GM12878 (cell line): Measurements from ENCODE around the gene ITPR2. TPM values are rescaled to one million over a fixed set of nuclear protein-coding genes. Genes with fewer than 3 reads are reported as not detected.

Source experiments
- ATAC-seq: fragments of 200-7000 bp; cut with Tn5 transposase; 3 replicates; pipeline ENCODE4 v1.9.1; 2020; ENCODE audit warnings: mild to moderate bottlenecking, moderate library complexity
- BruUV-seq: library from RNA; stranded (reverse); fragments of 400-500 nt; replicated peaks from 2 replicates; lab custom pipeline; 2021; lab: Mats Ljungman, UMichigan
- CTCF ChIA-PET: fragments of 300-600 bp; sonication (Branson Sonifier 250); formaldehyde crosslinking; extraction: SDS; loops from one replicate; lab custom pipeline; 2021; ENCODE audit warnings: inconsistent platforms; lab: Yijun Ruan, JAX
- POLR2A ChIA-PET: fragments of 350-600 bp; formaldehyde crosslinking; extraction: SDS; loops from one replicate; lab custom pipeline; 2021; ENCODE audit warnings: inconsistent platforms; lab: Charles Lee
- RAD21 ChIA-PET: fragments of 300-600 bp; sonication (Branson Sonifier 250); formaldehyde crosslinking; loops from one replicate; lab custom pipeline; 2023; ENCODE audit warnings: antibody characterized with exemption; ENCODE audit not compliant: unreplicated experiment; lab: Charles Lee
- SMC1A ChIA-PET: fragments of 300-600 bp; sonication (Branson Sonifier 250); formaldehyde crosslinking; loops from one replicate; lab custom pipeline; 2023; ENCODE audit not compliant: unreplicated experiment, uncharacterized antibody; lab: Charles Lee
- DNase-seq: peaks from one replicate; pipeline ENCODE4 v3.0.0-alpha.2; 2011; ENCODE audit warnings: low read depth, low spot score
- FAIRE-seq: peaks from 3 replicates; lab custom pipeline; 2011; peaks lifted over from hg19 to GRCh38; lab: Jason Lieb, UNC
- H2AFZ ChIP-seq: 2 replicates; pipeline ENCODE4 v1.6.0; 2011; ENCODE audit warnings: low read depth, low read length, control low read depth; ENCODE audit not compliant: control insufficient read depth
- H3K27ac ChIP-seq: 2 replicates; pipeline ENCODE4 v1.5.1; 2011; ENCODE audit warnings: control low read depth; ENCODE audit not compliant: control insufficient read depth, insufficient read depth
- H3K27me3 ChIP-seq, 2 experiments: replicated peaks in 1 of 2; 2 replicates each; pipeline versions ENCODE4 v1.6.0 to v1.6.1; 2011; ENCODE audit warnings: low read length in 1 of 2; ENCODE audit not compliant: control insufficient read depth in 2 of 2, insufficient read depth in 2 of 2
- H3K36me3 ChIP-seq, 2 experiments: 2 replicates each; pipeline ENCODE4 v1.5.1; 2011; ENCODE audit warnings: low read length in 1 of 2; ENCODE audit not compliant: control insufficient read depth in 2 of 2, insufficient read depth in 2 of 2
- H3K4me1 ChIP-seq: 2 replicates; pipeline ENCODE4 v1.6.1; 2011; ENCODE audit warnings: mild to moderate bottlenecking, low read length, moderate library complexity, mixed read lengths; ENCODE audit not compliant: control insufficient read depth, insufficient read depth
- H3K4me2 ChIP-seq: 2 replicates; pipeline ENCODE4 v1.6.0; 2011; ENCODE audit warnings: control low read depth; ENCODE audit not compliant: control insufficient read depth, insufficient read depth
- H3K4me3 ChIP-seq: fragments of 200-600 bp; sonication (generic); 2 replicates; pipeline ENCODE4 v1.5.1; 2016
- H3K79me2 ChIP-seq: 2 replicates; pipeline ENCODE4 v1.6.0; 2011; ENCODE audit warnings: low read length; ENCODE audit not compliant: control insufficient read depth, insufficient read depth
- H3K9ac ChIP-seq: 2 replicates; pipeline ENCODE4 v1.8.0; 2011; ENCODE audit warnings: low read length, control low read depth, mixed read lengths; ENCODE audit not compliant: control insufficient read depth, insufficient read depth
- H3K9me3 ChIP-seq: replicated peaks from 3 replicates; pipeline ENCODE4 v1.5.1; 2011; ENCODE audit warnings: mild to moderate bottlenecking, low read length; ENCODE audit not compliant: control insufficient read depth, insufficient read depth
- H4K20me1 ChIP-seq: 2 replicates; pipeline ENCODE4 v1.6.0; 2011; ENCODE audit not compliant: control insufficient read depth, insufficient read depth
- BCL11A ChIP-seq: IDR thresholded peaks from 2 replicates; pipeline ENCODE4 v1.6.1; 2011; ENCODE audit warnings: low read depth, low read length
- BMI1 ChIP-seq: fragments of 450-650 bp; IDR thresholded peaks from 2 replicates; pipeline ENCODE4 v1.6.1; 2016; ENCODE audit warnings: mild to moderate bottlenecking, moderate library complexity, borderline replicate concordance
- CBFB ChIP-seq: IDR thresholded peaks from 2 replicates; pipeline ENCODE4 v1.6.1; 2016; ENCODE audit warnings: antibody characterized with exemption, low read depth
- EED ChIP-seq: sonication (generic); IDR thresholded peaks from 2 replicates; pipeline ENCODE4 v1.6.1; 2016; ENCODE audit warnings: antibody characterized with exemption, low read depth
- FOS ChIP-seq: IDR thresholded peaks from 3 replicates; pipeline ENCODE4 v1.6.1; 2011; ENCODE audit warnings: borderline replicate concordance; ENCODE audit not compliant: insufficient read length; ENCODE audit errors: extremely low read depth
- FOXK2 ChIP-seq: fragments of 450-650 bp; IDR thresholded peaks from 2 replicates; pipeline ENCODE4 v1.6.1; 2017; ENCODE audit warnings: mild to moderate bottlenecking, moderate library complexity
- FOXM1 ChIP-seq: IDR thresholded peaks from 2 replicates; pipeline ENCODE4 v1.6.1; 2012; ENCODE audit warnings: low read depth, mild to moderate bottlenecking, inconsistent platforms, low read length, moderate library complexity
- IKZF2 ChIP-seq, 2 experiments: fragments of 450-650 bp; IDR thresholded peaks; 2 replicates each; pipeline ENCODE4 v1.6.1; 2017; ENCODE audit warnings: mild to moderate bottlenecking in 2 of 2, moderate library complexity in 2 of 2
- IRF4 ChIP-seq: IDR thresholded peaks from 2 replicates; pipeline ENCODE4 v1.6.1; 2011; ENCODE audit warnings: low read depth, low read length
- JUNB ChIP-seq: IDR thresholded peaks from 2 replicates; pipeline ENCODE4 v1.6.1; 2016; ENCODE audit warnings: antibody characterized with exemption, mild to moderate bottlenecking
- MYC ChIP-seq: IDR thresholded peaks from 2 replicates; pipeline ENCODE4 v1.6.1; 2011; ENCODE audit warnings: mild to moderate bottlenecking, low read length, moderate library complexity, inconsistent platforms; ENCODE audit not compliant: insufficient read depth, insufficient replicate concordance, insufficient read length, severe bottlenecking
- NFIC ChIP-seq: IDR thresholded peaks from 2 replicates; pipeline ENCODE4 v1.6.1; 2012; ENCODE audit warnings: low read depth, mild to moderate bottlenecking, inconsistent platforms, low read length, moderate library complexity
- SIX5 ChIP-seq: IDR thresholded peaks from 2 replicates; pipeline ENCODE4 v1.6.1; 2011; ENCODE audit warnings: mild to moderate bottlenecking, low read depth, low read length, moderate library complexity; ENCODE audit not compliant: severe bottlenecking
- SPI1 ChIP-seq: IDR thresholded peaks from 2 replicates; pipeline ENCODE4 v1.6.1; 2011; ENCODE audit warnings: low read depth, mild to moderate bottlenecking, low read length, moderate library complexity, borderline replicate concordance; ENCODE audit not compliant: insufficient read depth
- TCF12 ChIP-seq: IDR thresholded peaks from 2 replicates; pipeline ENCODE4 v1.6.1; 2011; ENCODE audit warnings: low read depth, mild to moderate bottlenecking, low read length
- ZNF217 ChIP-seq: fragments of 450-650 bp; IDR thresholded peaks from 2 replicates; pipeline ENCODE4 v1.6.1; 2017; ENCODE audit warnings: antibody characterized with exemption, mild to moderate bottlenecking
- ZNF384 ChIP-seq: IDR thresholded peaks from 2 replicates; pipeline ENCODE4 v1.6.1; 2012; ENCODE audit warnings: low read depth, mild to moderate bottlenecking, low read length, improper control_type of control experiment, borderline replicate concordance
- WGBS: methylation state at CpG from one replicate; pipeline ENCODE4 v1.1.6; 2016; ENCODE audit warnings: low lambda C conversion rate; ENCODE audit not compliant: insufficient replicate concordance, insufficient coverage; ENCODE audit errors: missing lambda C conversion rate; 5-methylcytosine and 5-hydroxymethylcytosine counted together
- in situ Hi-C: fragments of 300-500 bp; cut with MboI; formaldehyde crosslinking; loops from 9 replicates; pipeline ENCODE4 v1.14.3; 2018; ENCODE audit warnings: mixed read lengths
- intact Hi-C: fragments of 100-400 bp; cut with micrococcal nuclease; formaldehyde crosslinking; loops from one replicate; pipeline ENCODE4 v1.14.2; 2022; ENCODE audit not compliant: unreplicated experiment
- polyA plus RNA-seq, 11 experiments: library from polyadenylated mRNA; depleted of rRNA in 4 of 11; unstranded in 6 of 11; stranded (reverse) in 5 of 11; fragments of >200 nt; fragmentation: Nextera tagmentation in 4 of 11; fragmentation: Illumina TruSeq in 1 of 11; extraction: Ambion mirVana in 4 of 11; extraction: Trizol in 1 of 11; gene quantifications; 1 replicate in 1 of 11; 2 replicates in 10 of 11; pipeline versions ENCODE4 v1.2.1 to v1.2.3, GENCODE V29; 2011 to 2016; ENCODE audit warnings: inconsistent platforms in 2 of 11, missing spikeins in 2 of 11, low read depth in 1 of 11
- total RNA-seq, 4 experiments: library from RNA; depleted of rRNA in 3 of 4; stranded (reverse); fragments of >200 nt in 3 of 4; fragmentation: Illumina TruSeq in 1 of 4; extraction: Trizol in 1 of 4; gene quantifications; 2 replicates each; pipeline versions ENCODE4 v1.2.1 to v1.2.3, GENCODE V29; 2013 to 2021

Gene ITPR2
- total and polyA plus RNA-seq, 10 of the 15 experiments (the other 5 are each of a cell fraction or from before 2014, with no cell fraction given) = 7.5 to 76.2 (median 47.1) TPM

DNA sequence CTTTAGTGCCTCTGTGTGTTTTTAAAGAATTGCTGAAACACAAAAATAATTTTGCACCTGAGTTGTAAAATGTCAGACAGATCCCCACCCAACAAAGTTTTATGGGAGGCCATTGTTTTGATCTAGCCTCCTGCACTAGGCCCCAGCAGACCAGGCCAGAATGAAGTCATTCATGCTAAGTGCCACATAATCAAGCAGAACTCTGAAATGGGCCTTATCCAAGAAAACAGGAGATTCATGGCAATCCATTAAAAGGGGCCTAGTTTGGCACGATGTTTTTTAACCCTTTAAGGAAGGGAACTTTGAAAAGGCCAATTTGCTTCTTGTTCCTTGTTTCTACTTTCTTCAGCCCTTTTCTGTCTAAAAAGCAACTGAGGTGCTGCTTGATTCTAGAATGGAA, 260.9 kb downstream of the ITPR2 start:
- TF ChIP-seq JUNB (no peak), EED (no peak)
- in situ Hi-C loops (no loop called here), intact Hi-C loops (no loop called here)
- no peak overlapping the region for H3K27ac ChIP-seq
- H3K27me3 ChIP-seq = no peaks in the 10 kb centered on the region
- no peaks in the 10 kb centered on the region for H3K79me2 ChIP-seq
- ChIA-PET POLR2A (no interaction called here), SMC1A (interaction anchor here (1.3 kb wide), 1 partner anchor 10 kb away, joined by 4 read pairs; no protein-coding TSS in a partner anchor), CTCF (interaction anchor here (1.7 kb wide), 1 partner anchor 13 kb away, joined by 4 read pairs; no protein-coding TSS in a partner anchor), RAD21 (no interaction called here)
- H3K4me3 ChIP-seq = no peak overlapping the region
- no peak overlapping the region for H3K4me2 ChIP-seq
- DNase-seq (no peak), FAIRE-seq (no peak), ATAC-seq (no peak)
- peaks cover 3 to 20% of the 10 kb centered on the region in 2 experiments for H3K36me3 ChIP-seq
- no peak overlapping the region for H2AFZ ChIP-seq
- no peaks in the 10 kb centered on the region for H3K9me3 ChIP-seq
- peaks cover 11% of the 10 kb centered on the region for H3K4me1 ChIP-seq
- BruUV-seq = no TSS peak
- H3K9ac ChIP-seq = no peak overlapping the region
- no peaks in the 10 kb centered on the region for H4K20me1 ChIP-seq
- WGBS = 0% methylated on average over 1 of the region's 1 CpG

GRCh38 chr12:26571560-26571959, 261.4 kb downstream of the ITPR2 start:
- in situ Hi-C loops (no loop called here), intact Hi-C loops (no loop called here)
- H3K27me3 ChIP-seq = no peaks in the 10 kb centered on the region
- H3K9me3 ChIP-seq = no peaks in the 10 kb centered on the region
- no peak overlapping the region for H3K9ac ChIP-seq
- WGBS = 92% methylated on average over 3 of the region's 3 CpGs
- ChIA-PET CTCF (interaction anchor here (1.7 kb wide), 1 partner anchor 14 kb away, joined by 4 read pairs; no protein-coding TSS in a partner anchor), SMC1A (interaction anchor here (0.7 kb wide), 1 partner anchor 28 kb away, joined by 3 read pairs; no protein-coding TSS in a partner anchor), RAD21 (no interaction called here), POLR2A (no interaction called here)
- peaks cover 9% of the 10 kb centered on the region for H3K4me1 ChIP-seq
- H3K4me2 ChIP-seq = no peak overlapping the region
- ATAC-seq (no peak), DNase-seq (no peak), FAIRE-seq (no peak)
- H3K27ac ChIP-seq = no peak overlapping the region
- no TSS peak for BruUV-seq
- H3K79me2 ChIP-seq = no peaks in the 10 kb centered on the region
- peaks cover 1 to 16% of the 10 kb centered on the region in 2 experiments; a peak in 3 of 4 replicates for H3K36me3 ChIP-seq
- no peak overlapping the region for H2AFZ ChIP-seq
- no peaks in the 10 kb centered on the region for H4K20me1 ChIP-seq
- H3K4me3 ChIP-seq = no peak overlapping the region
- TF ChIP-seq ZNF217 = no peak
- no peak for TF ChIP-seq IKZF2 (IDR thresholded peaks at IDR 0.05)
- TF ChIP-seq FOS = no peak
- TF ChIP-seq ZNF384 = no peak
- no peak for TF ChIP-seq FOXK2
- no peak for TF ChIP-seq BMI1
- TF ChIP-seq IRF4 = no peak
- TF ChIP-seq SPI1 = no peak
- TF ChIP-seq NFIC = no peak
- TF ChIP-seq BCL11A = no peak
- no peak for TF ChIP-seq SIX5
- no peak for TF ChIP-seq TCF12
- no peak for TF ChIP-seq CBFB
- TF ChIP-seq FOXM1 = no peak
- TF ChIP-seq MYC = no peak
- no peak for TF ChIP-seq EED
- TF ChIP-seq, all 136 proteins: peak for 0
